IMR-90 (cell line): ENCODE data around the gene APLN. TPM values are rescaled to one million over a fixed set of nuclear protein-coding genes. Genes with fewer than 3 reads are reported as not detected.

Source experiments
- ATAC-seq: fragments of 200-7000 bp; cut with Tn5 transposase; 2 replicates; pipeline ENCODE4 v1.9.1; 2020; ENCODE audit warnings: low read depth, mild to moderate bottlenecking, moderate library complexity
- BruUV-seq: library from RNA; stranded (reverse); fragments of 400-500 nt; replicated peaks from 2 replicates; lab custom pipeline; 2021; lab: Mats Ljungman, UMichigan
- CTCF ChIA-PET: fragments of 300-600 bp; formaldehyde crosslinking; extraction: SDS; loops from one replicate; lab custom pipeline; 2021; ENCODE audit warnings: antibody characterized with exemption; lab: Yijun Ruan, JAX
- POLR2A ChIA-PET: fragments of 300-600 bp; sonication (Branson Sonifier 250); formaldehyde crosslinking; loops from one replicate; lab custom pipeline; 2022; ENCODE audit warnings: antibody characterized with exemption; ENCODE audit not compliant: unreplicated experiment; lab: Charles Lee
- DNase-seq: peaks from one replicate; pipeline ENCODE4 v3.0.0; 2013
- H2AFZ ChIP-seq: replicated peaks from 2 replicates; pipeline ENCODE3; 2013; ENCODE audit warnings: low read length, mild to moderate bottlenecking; ENCODE audit not compliant: poor library complexity
- H2AK5ac ChIP-seq: 2 replicates; pipeline ENCODE4 v1.6.1; 2013; ENCODE audit warnings: low read depth, low read length, inconsistent platforms
- H2AK9ac ChIP-seq: replicated peaks from 2 replicates; pipeline ENCODE3; 2013; ENCODE audit warnings: mild to moderate bottlenecking, low read depth, low read length, moderate library complexity; ENCODE audit not compliant: poor library complexity
- H2BK120ac ChIP-seq: 2 replicates; pipeline ENCODE4 v1.6.1; 2013; ENCODE audit warnings: low read depth, low read length, inconsistent platforms
- H2BK15ac ChIP-seq: 3 replicates; pipeline ENCODE4 v1.6.1; 2013; ENCODE audit warnings: low read depth, low read length, inconsistent platforms
- H2BK20ac ChIP-seq: 2 replicates; pipeline ENCODE4 v1.6.1; 2013; ENCODE audit warnings: low read depth, mild to moderate bottlenecking, inconsistent platforms, low read length, moderate library complexity
- H2BK5ac ChIP-seq: 2 replicates; pipeline ENCODE4 v1.6.1; 2013; ENCODE audit warnings: mild to moderate bottlenecking, low read depth, low read length, inconsistent platforms; ENCODE audit not compliant: poor library complexity, severe bottlenecking
- H3K14ac ChIP-seq: replicated peaks from 2 replicates; pipeline ENCODE4 v1.6.1; 2013; ENCODE audit warnings: low read depth, low read length, inconsistent platforms
- H3K18ac ChIP-seq: 2 replicates; pipeline ENCODE4 v1.6.1; 2013; ENCODE audit warnings: low read depth, low read length, control low read depth
- H3K23ac ChIP-seq: 2 replicates; pipeline ENCODE4 v1.6.1; 2013; ENCODE audit warnings: low read depth, low read length, inconsistent platforms
- H3K27ac ChIP-seq: 2 replicates; pipeline ENCODE4 v1.5.1; 2013; ENCODE audit warnings: mild to moderate bottlenecking, control low read depth, low read length; ENCODE audit not compliant: insufficient read depth
- H3K27me3 ChIP-seq: 2 replicates; pipeline ENCODE4 v1.6.1; 2013; ENCODE audit warnings: low read length; ENCODE audit not compliant: control insufficient read depth, insufficient read depth
- H3K36me3 ChIP-seq: 2 replicates; pipeline ENCODE4 v1.6.1; 2013; ENCODE audit warnings: low read length, mixed read lengths; ENCODE audit not compliant: control insufficient read depth, insufficient read depth
- H3K4ac ChIP-seq: 2 replicates; pipeline ENCODE4 v1.6.1; 2013; ENCODE audit warnings: low read depth, low read length, inconsistent platforms
- H3K4me1 ChIP-seq: 2 replicates; pipeline ENCODE4 v1.6.1; 2013; ENCODE audit warnings: low read length, mixed read lengths; ENCODE audit not compliant: control insufficient read depth, insufficient read depth
- H3K4me2 ChIP-seq: 2 replicates; pipeline ENCODE4 v1.6.1; 2013; ENCODE audit warnings: low read depth, mild to moderate bottlenecking, control low read depth, low read length, moderate library complexity
- H3K4me3 ChIP-seq: 2 replicates; pipeline ENCODE4 v1.5.1; 2013; ENCODE audit warnings: low read depth, mild to moderate bottlenecking, control low read depth, low read length, moderate library complexity; ENCODE audit not compliant: insufficient read depth
- H3K56ac ChIP-seq: 2 replicates; pipeline ENCODE4 v1.6.1; 2013; ENCODE audit warnings: low read length, inconsistent platforms; ENCODE audit not compliant: insufficient read depth; ENCODE audit errors: extremely low read depth
- H3K79me1 ChIP-seq, 2 experiments: 2 replicates each; pipeline ENCODE4 v1.6.1; 2013; ENCODE audit warnings: low read length in 2 of 2, inconsistent platforms in 1 of 2, low read depth in 1 of 2
- H3K9ac ChIP-seq: 2 replicates; pipeline ENCODE4 v1.6.1; 2013; ENCODE audit warnings: low read depth, low read length, control low read depth
- H3K9me1 ChIP-seq: 2 replicates; pipeline ENCODE4 v1.6.1; 2013; ENCODE audit warnings: low read length, inconsistent platforms; ENCODE audit not compliant: insufficient read depth
- H3K9me3 ChIP-seq: 2 replicates; pipeline ENCODE4 v1.6.1; 2013; ENCODE audit warnings: low read length; ENCODE audit not compliant: control insufficient read depth, insufficient read depth
- H4K20me1 ChIP-seq: 2 replicates; pipeline ENCODE4 v1.6.1; 2013; ENCODE audit warnings: low read length, inconsistent platforms; ENCODE audit not compliant: insufficient read depth
- H4K5ac ChIP-seq: 2 replicates; pipeline ENCODE4 v1.6.1; 2013; ENCODE audit warnings: mild to moderate bottlenecking, low read depth, low read length, control low read depth
- H4K8ac ChIP-seq, 2 experiments: 2 replicates each; pipeline ENCODE4 v1.6.1; 2013; ENCODE audit warnings: low read depth in 2 of 2, low read length in 2 of 2, control low read depth in 1 of 2, inconsistent platforms in 1 of 2
- H4K91ac ChIP-seq: 2 replicates; pipeline ENCODE4 v1.6.1; 2013; ENCODE audit warnings: low read depth, low read length, inconsistent platforms; ENCODE audit not compliant: insufficient read depth
- BHLHE40 ChIP-seq: fragments of 150-350 bp; IDR thresholded peaks from 2 replicates; pipeline ENCODE4 v1.6.1; 2016; ENCODE audit warnings: mild to moderate bottlenecking, low read depth, low read length
- CEBPB ChIP-seq: IDR thresholded peaks from 2 replicates; pipeline ENCODE4 v1.6.1; 2012; ENCODE audit warnings: low read depth, low read length, improper control_type of control experiment
- CHD1 ChIP-seq: IDR thresholded peaks from 2 replicates; pipeline ENCODE4 v1.6.1; 2012; ENCODE audit warnings: low read depth, low read length, improper control_type of control experiment
- ELK1 ChIP-seq: fragments of 150-350 bp; IDR thresholded peaks from 2 replicates; pipeline ENCODE4 v1.6.1; 2016; ENCODE audit warnings: low read depth, mild to moderate bottlenecking, low read length, moderate library complexity, borderline replicate concordance
- FOS ChIP-seq: fragments of 150-350 bp; IDR thresholded peaks from 2 replicates; pipeline ENCODE4 v1.6.1; 2016; ENCODE audit warnings: low read depth, low read length
- MAZ ChIP-seq: IDR thresholded peaks from 2 replicates; pipeline ENCODE4 v1.6.1; 2012; ENCODE audit warnings: low read depth, mild to moderate bottlenecking, low read length, improper control_type of control experiment, moderate library complexity, borderline replicate concordance
- MXI1 ChIP-seq: IDR thresholded peaks from 2 replicates; pipeline ENCODE4 v1.6.1; 2012; ENCODE audit warnings: low read depth, mild to moderate bottlenecking, low read length, moderate library complexity, borderline replicate concordance
- NFE2L2 ChIP-seq: fragments of 150-350 bp; IDR thresholded peaks from 2 replicates; pipeline ENCODE4 v1.6.1; 2016; ENCODE audit warnings: low read depth, mild to moderate bottlenecking, low read length
- POLR2A ChIP-seq: IDR thresholded peaks from 2 replicates; pipeline ENCODE4 v1.6.1; 2012; ENCODE audit warnings: mild to moderate bottlenecking, low read depth, low read length
- RAD21 ChIP-seq: IDR thresholded peaks from 2 replicates; pipeline ENCODE4 v1.6.1; 2012; ENCODE audit warnings: low read length, improper control_type of control experiment
- RCOR1 ChIP-seq: IDR thresholded peaks from 2 replicates; pipeline ENCODE4 v1.6.1; 2012; ENCODE audit warnings: mild to moderate bottlenecking, low read length, improper control_type of control experiment; ENCODE audit not compliant: insufficient replicate concordance
- RFX5 ChIP-seq: IDR thresholded peaks from 2 replicates; pipeline ENCODE4 v1.8.0; 2012; ENCODE audit warnings: low read depth, mild to moderate bottlenecking, low read length, moderate library complexity
- SMC3 ChIP-seq: fragments of 150-350 bp; IDR thresholded peaks from 2 replicates; pipeline ENCODE4 v1.6.1; 2016; ENCODE audit warnings: low read depth, mild to moderate bottlenecking, antibody characterized with exemption, low read length, moderate library complexity
- WGBS, 2 experiments: methylation state at CpG; one replicate each; pipeline versions ENCODE4 v1.1.5 to v1.1.7; 2013; ENCODE audit warnings: missing lambda C conversion rate in 2 of 2; ENCODE audit not compliant: insufficient read length in 1 of 2; ENCODE audit errors: extremely low coverage in 2 of 2; 5-methylcytosine and 5-hydroxymethylcytosine counted together
- dilution Hi-C: fragments of 300-500 bp; cut with HindIII; formaldehyde crosslinking; loops from one replicate; pipeline ENCODE4 v1.14.3; 2018; ENCODE audit warnings: low sequenced_read_pairs; ENCODE audit not compliant: unreplicated experiment
- in situ Hi-C: fragments of 300-500 bp; cut with MboI; formaldehyde crosslinking; loops from 3 replicates; pipeline ENCODE4 v1.14.3; 2019; ENCODE audit warnings: low sequenced_read_pairs, inconsistent platforms, mixed read lengths
- intact Hi-C: fragments of 100-400 bp; cut with micrococcal nuclease; formaldehyde crosslinking; loops from 2 replicates; pipeline ENCODE4 v1.10.0; 2022
- polyA plus RNA-seq, 3 experiments: library from polyadenylated mRNA; depleted of rRNA; stranded (reverse); fragments of >200 nt; gene quantifications; 2 replicates each; pipeline ENCODE4 v1.2.3, GENCODE V29; 2012; ENCODE audit warnings: low replicate concordance in 1 of 3
- total RNA-seq: library from RNA; depleted of rRNA; stranded (reverse); fragments of >200 nt; gene quantifications from 2 replicates; pipeline ENCODE4 v1.2.3, GENCODE V29; 2012
- TF ChIP-seq, protein P1 (sequence below): fragments of 150-350 bp; IDR thresholded peaks from 2 replicates; pipeline ENCODE4 v1.6.1; 2017; ENCODE audit warnings: mild to moderate bottlenecking, antibody characterized with exemption, low read length, low read depth
- TF ChIP-seq, protein P2 (sequence below): conservative IDR thresholded peaks from 2 replicates; pipeline ENCODE4 v1.5.1; 2012; ENCODE audit warnings: mild to moderate bottlenecking, low read depth, low read length, improper control_type of control experiment

APLN gene
- total and polyA plus RNA-seq, 2 of the 4 experiments (the other 2 are of a cell fraction), result 0.18 to 0.72 TPM

DNA sequence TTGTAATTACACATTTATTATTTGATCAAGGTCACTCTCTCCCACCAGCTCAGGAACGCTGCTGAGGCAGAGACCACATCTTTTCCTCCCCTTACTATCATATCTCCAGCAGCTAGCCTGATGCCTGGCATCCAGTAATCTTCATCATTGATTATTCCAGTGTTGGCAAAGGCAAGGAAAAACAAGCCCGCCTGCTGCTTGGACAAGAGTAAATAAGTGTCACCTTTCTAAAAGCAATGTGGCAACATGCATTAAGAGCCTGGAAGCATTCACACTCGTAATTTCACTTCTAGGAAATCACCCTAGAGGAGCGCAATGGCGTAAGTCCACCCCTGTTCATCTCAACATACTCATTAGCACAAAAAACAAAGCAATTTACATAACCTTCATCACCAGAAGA lies 54.8 kb downstream of the APLN start:
- Histone ChIP-seq H2BK15ac (no peak overlapping the region), H2BK5ac (no peak overlapping the region), H3K4me1 (peaks cover 2% of the 10 kb centered on the region; the same call in 1 of the 2 replicates), H3K9me1 (no peaks in the 10 kb centered on the region), H3K79me1 (no peaks in the 10 kb centered on the region), H4K91ac (no peak overlapping the region), H3K14ac (no peak overlapping the region), H3K56ac (no peak overlapping the region), H3K9ac (no peak overlapping the region), H3K18ac (no peak overlapping the region), H3K4me3 (no peak overlapping the region), H3K27me3 (peaks cover 5% of the 10 kb centered on the region; the same call in 1 of the 2 replicates), H2AK5ac (no peak overlapping the region), H3K23ac (no peak overlapping the region), H4K5ac (no peak overlapping the region), H2BK20ac (no peak overlapping the region), H3K27ac (no peak overlapping the region), H2AFZ (no peak overlapping the region), H3K9me3 (no peaks in the 10 kb centered on the region), H4K8ac (no peak overlapping the region), H3K36me3 (peaks cover 5% of the 10 kb centered on the region), H3K4me2 (no peak overlapping the region), H2BK120ac (no peak overlapping the region), H2AK9ac (no peak overlapping the region), H4K20me1 (no peaks in the 10 kb centered on the region), H3K4ac (no peak overlapping the region)
- POLR2A ChIA-PET, result no interaction called here
- CTCF ChIA-PET, result interaction anchor here (0.6 kb wide), 1 partner anchor 342 kb away, joined by 8 read pairs; no protein-coding TSS in a partner anchor
- in situ Hi-C loops (loop anchor here (10.0 to 25.0 kb wide), 3 partner anchors 465 to 1312 kb away; partner anchors contain the start of gene ENOX2), intact Hi-C loops (no loop called here), dilution Hi-C loops (no loop called here)
- DNase-seq (no peak), ATAC-seq (no peak)
- no peak for TF ChIP-seq RAD21
- TF ChIP-seq BHLHE40, result no peak
- TF ChIP-seq SMC3, result no peak
- no peak for TF ChIP-seq MAZ
- no peak for TF ChIP-seq NFE2L2
- no peak for TF ChIP-seq ELK1
- TF ChIP-seq POLR2A, result no peak
- no peak for TF ChIP-seq CEBPB
- TF ChIP-seq RFX5, result no peak
- TF ChIP-seq, protein P1, sequence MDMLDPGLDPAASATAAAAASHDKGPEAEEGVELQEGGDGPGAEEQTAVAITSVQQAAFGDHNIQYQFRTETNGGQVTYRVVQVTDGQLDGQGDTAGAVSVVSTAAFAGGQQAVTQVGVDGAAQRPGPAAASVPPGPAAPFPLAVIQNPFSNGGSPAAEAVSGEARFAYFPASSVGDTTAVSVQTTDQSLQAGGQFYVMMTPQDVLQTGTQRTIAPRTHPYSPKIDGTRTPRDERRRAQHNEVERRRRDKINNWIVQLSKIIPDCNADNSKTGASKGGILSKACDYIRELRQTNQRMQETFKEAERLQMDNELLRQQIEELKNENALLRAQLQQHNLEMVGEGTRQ, result no peak
- no peak for TF ChIP-seq FOS
- no peak for TF ChIP-seq RCOR1
- no peak for TF ChIP-seq CHD1
- TF ChIP-seq MXI1, result no peak
- TF ChIP-seq, protein P2, sequence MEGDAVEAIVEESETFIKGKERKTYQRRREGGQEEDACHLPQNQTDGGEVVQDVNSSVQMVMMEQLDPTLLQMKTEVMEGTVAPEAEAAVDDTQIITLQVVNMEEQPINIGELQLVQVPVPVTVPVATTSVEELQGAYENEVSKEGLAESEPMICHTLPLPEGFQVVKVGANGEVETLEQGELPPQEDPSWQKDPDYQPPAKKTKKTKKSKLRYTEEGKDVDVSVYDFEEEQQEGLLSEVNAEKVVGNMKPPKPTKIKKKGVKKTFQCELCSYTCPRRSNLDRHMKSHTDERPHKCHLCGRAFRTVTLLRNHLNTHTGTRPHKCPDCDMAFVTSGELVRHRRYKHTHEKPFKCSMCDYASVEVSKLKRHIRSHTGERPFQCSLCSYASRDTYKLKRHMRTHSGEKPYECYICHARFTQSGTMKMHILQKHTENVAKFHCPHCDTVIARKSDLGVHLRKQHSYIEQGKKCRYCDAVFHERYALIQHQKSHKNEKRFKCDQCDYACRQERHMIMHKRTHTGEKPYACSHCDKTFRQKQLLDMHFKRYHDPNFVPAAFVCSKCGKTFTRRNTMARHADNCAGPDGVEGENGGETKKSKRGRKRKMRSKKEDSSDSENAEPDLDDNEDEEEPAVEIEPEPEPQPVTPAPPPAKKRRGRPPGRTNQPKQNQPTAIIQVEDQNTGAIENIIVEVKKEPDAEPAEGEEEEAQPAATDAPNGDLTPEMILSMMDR, result no peak
- BruUV-seq, result no TSS peak
- no CpG with 5 or more reads among the region's 5 CpGs for WGBS, 2 experiments
